Activated naive CD8-positive, alpha-beta T cell treated with anti-CD3 and anti-CD28 coated beads, Interleukin-2, amount 50 U/mL, for 16 hours (primary cell): ENCODE results near the gene ZNF576.
"Not testable (repeated sequence)": the region's sequence is repeated elsewhere in the genome, so short reads cannot be mapped to it uniquely, and the experiment has no call there.

Experiments
- DNase-seq: peaks from one replicate; pipeline ENCODE4 v3.0.0-alpha.2; 2020; ENCODE audit warnings: low read depth, low spot score

ZNF576 gene

GRCh38 chr19:43625918-43626579 lies 29.7 kb downstream of the ZNF576 start:
- no peak for DNase-seq

DNA sequence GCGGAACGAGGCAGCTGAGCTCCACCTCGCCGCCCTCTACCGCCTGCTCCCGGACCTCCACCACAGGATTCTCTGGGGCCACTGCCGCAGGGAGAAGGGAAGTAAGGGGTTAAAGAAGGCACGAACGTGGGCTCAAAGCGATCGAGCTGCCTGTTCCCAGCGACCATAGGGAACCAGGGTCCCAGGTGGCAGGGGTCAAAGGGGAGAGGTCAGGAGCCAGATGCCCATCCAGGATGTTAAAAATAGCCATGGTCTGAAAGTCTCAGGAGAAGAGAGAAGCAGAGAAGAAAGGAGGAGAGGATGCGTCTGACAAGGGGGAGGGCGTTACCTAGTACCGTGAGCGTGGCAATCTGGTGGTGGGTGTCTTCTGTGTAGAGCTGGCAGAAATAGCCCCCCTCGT lies 30.4 kb downstream of the ZNF576 start:
- no peak for DNase-seq

DNA sequence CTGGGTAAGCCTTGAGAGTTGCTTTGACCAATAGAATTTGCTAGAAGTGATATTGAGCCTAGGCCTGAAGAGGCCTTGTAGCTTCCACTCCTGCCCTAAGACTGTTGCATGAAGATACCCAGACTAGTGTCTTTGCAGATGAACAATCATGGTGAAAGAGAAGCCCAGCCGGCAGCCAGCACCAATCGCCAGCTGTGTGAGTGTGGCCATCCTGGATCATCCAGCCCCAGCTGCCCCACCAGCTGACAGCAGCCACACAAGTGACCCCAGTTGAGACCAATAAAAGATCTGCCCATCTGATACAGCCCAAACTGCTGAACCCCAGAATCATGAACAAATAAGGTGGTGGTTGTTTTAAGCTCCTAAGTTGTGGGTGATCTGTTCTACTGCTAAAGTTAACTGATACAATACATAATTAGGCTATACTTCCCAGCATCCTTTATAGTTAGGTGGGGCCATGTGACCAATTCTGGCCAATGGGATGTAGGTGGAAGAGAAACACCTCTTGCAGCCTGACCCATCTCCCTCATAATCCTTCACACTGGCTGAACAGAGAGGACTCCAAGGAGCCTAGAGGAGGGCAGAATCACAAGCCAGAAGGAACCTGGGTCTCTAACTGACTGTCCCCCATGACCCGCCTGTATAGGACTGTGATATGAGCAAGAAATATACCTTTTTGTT lies 32.4 kb downstream of the ZNF576 start:
- DNase-seq: no peak

GRCh38 chr19:43631491-43631890 lies 35.1 kb downstream of the ZNF576 start:
- DNase-seq: no peak

GRCh38 chr19:43633520-43633919 lies 37.1 kb downstream of the ZNF576 start:
- DNase-seq: no peak

- DNase-seq: no peak
These were observed 37.7 kb downstream of the ZNF576 start for GRCh38 chr19:43634068-43634467.

- DNase-seq: no peak
These were observed 38.1 kb downstream of the ZNF576 start for GRCh38 chr19:43634506-43634871.

DNA sequence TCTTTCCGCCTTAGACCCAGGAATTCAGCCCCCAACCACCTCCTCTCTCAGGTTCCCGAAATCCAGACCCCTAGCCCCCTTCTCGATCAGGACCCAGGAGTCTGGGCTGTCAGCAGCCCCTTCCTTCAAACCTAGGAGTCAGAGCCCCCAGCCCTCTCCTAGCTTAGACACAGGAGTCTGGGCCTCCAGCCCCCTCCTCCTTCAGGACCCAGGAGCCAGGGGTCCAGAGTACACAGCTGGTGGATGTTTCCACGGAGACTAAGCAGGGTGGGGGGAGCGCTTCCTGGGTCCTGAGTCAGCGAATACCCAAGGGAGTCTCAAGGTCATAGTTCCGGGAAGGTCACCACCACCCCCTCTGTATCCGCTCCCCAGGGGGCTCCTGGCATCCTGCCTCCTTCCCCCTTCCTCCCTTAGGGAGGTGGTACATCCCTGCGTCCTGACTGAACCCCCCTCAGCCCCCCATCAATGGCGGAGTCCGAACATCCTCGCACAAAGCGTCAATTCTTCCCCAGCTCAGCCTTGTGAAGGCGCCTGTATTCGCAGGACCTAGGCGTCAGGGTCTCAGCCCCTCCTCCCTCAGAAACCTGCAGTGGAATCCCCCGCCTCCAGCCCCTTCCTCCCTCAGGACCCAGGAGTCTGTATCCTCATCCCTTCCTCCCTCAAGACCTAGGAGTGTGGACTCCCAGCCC lies 38.6 kb downstream of the ZNF576 start:
- no peak for DNase-seq

- not testable (repeated sequence) for DNase-seq
These were observed 39.2 kb downstream of the ZNF576 start for GRCh38 chr19:43635561-43635940.

- no peak for DNase-seq
These were observed 39.8 kb downstream of the ZNF576 start for GRCh38 chr19:43636121-43636683.

DNA sequence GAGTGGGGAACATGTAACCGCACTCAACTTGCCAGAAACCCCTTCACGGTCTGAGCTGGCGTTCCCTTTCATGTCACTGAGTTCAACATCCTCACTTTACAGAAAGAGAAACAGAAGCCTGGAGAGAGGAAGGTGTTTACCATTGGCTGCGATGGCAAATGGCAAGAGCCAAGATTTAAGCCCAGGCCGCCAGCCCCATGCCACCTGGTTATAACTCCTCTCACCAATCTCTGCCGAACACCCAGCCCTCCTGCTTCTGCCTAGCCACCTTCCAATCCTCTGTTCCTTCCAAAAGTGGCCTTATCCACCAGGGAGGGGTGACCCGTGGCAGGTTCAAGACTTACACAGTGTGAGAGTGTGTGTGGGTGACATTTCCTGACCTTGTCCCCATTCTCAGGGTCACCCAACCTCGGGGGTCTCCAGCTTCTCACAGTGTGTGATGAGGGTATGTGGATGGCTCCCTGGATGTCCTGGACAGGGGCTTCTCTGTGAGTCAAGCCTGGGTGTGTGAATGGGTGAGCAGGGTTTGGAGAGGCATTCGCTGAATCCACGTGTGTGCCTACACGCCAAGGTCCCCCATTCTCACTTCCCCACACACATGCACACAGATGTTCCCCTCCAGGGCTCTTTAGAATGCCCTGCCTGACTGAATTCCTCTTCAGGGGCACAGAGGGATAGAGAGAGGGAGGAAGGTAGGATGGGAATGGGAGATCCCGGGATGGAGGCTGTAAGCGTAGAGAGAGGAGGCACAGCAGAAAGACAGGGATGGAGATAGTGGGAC lies 42.0 kb downstream of the ZNF576 start:
- DNase-seq: no peak

- DNase-seq: no peak
These were observed 42.7 kb downstream of the ZNF576 start for GRCh38 chr19:43638995-43639518.

GRCh38 chr19:43639519-43640423 lies 43.4 kb downstream of the ZNF576 start, which contains the start of gene CADM4:
CADM4 (minus strand) TSS chr19:43639850; CDS start chr19:43639790, 60 bp downstream.
- no peak for DNase-seq

DNA sequence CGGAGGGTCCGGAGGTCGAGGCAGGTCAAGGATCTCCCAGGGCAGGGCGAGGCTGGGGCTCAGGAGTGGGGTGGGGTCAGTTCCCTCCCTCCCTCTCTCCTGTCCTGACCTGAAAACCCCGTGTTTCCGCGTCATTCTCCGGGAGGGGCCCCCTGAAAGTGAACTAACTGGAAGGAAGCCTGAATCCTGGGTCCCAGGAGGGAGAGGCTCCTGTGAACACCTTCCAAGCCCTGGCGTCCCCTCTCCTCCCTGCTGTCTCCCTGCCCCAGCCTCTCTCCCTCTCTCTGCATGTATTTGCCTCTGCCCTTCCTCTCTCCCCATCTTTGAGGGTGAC lies 44.0 kb downstream of the ZNF576 start:
- DNase-seq: no peak

GRCh38 chr19:43641333-43641732 lies 44.9 kb downstream of the ZNF576 start:
- no peak for DNase-seq

DNA sequence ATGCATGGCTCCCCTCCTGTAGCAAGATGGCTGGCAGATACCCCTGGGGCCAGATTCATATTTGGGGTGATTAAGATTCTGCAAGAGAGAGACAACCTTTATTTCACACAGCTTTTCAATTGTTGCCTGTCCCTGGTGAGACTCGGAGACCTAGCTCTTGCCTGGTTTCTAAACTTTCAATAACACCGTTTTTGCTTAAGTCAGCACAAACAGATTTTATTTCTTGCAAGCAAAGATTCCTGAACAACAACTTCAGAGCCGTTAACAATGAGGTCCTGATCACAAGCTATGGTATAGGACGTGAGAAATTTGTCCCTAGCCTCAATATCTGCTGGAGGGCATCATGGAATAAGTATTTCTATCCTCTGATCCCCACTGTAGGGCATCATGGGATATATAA lies 46.1 kb downstream of the ZNF576 start:
- DNase-seq: no peak

DNA sequence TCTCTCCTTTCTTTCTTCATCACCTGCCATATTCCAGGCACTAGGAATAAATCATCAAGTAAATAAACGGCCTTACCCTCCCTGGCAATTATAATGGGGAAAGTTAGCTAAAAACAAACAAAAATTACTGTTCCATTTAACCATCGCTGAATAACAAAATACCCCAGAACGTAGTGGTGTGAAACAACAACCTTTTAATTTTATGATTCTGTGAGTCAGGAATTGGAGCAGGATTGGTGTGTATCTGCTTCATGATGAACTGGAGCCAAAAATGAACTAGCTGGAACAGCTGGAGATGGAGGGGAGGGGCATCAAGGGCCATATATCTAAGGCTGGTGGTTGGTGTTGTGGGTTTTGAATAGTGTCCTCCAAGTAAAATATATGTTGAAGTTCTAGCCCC lies 46.9 kb downstream of the ZNF576 start:
- DNase-seq: no peak

GRCh38 chr19:43644181-43644580 lies 47.8 kb downstream of the ZNF576 start:
- DNase-seq: no peak

GRCh38 chr19:43648633-43649032 lies 52.2 kb downstream of the ZNF576 start:
- no peak for DNase-seq

GRCh38 chr19:43649514-43649913 lies 53.1 kb downstream of the ZNF576 start:
- no peak for DNase-seq

DNA sequence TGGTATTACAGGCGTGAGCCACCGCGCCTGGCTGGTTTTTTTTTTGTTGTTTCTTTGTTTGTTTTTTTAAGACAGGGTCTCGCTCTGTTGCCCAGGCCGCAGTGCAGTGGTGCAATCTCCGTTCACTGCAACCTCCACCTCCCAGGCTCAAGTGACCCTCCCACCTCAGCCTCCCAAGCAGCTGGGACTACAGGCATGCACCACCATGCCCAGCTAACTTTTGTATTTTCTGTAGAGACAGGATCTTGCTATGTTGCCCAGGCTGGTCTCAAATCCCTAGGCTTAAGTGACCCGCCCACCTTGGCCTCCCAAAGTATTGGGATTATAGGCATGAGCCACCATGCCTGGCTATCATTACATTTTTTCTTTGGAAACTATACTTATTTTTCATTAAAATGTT lies 53.9 kb downstream of the ZNF576 start:
- not testable (repeated sequence) for DNase-seq
